ENCODE data around the gene PRR33. TPM values are rescaled to one million over a fixed set of nuclear protein-coding genes. Genes with fewer than 3 reads are reported as not detected.
A peak's percentile ranks its signal among the peaks of the same experiment; 100 is the strongest.

Gene PRR33
- total RNA-seq, 1 donor from 2014 or later: not detected

DNA sequence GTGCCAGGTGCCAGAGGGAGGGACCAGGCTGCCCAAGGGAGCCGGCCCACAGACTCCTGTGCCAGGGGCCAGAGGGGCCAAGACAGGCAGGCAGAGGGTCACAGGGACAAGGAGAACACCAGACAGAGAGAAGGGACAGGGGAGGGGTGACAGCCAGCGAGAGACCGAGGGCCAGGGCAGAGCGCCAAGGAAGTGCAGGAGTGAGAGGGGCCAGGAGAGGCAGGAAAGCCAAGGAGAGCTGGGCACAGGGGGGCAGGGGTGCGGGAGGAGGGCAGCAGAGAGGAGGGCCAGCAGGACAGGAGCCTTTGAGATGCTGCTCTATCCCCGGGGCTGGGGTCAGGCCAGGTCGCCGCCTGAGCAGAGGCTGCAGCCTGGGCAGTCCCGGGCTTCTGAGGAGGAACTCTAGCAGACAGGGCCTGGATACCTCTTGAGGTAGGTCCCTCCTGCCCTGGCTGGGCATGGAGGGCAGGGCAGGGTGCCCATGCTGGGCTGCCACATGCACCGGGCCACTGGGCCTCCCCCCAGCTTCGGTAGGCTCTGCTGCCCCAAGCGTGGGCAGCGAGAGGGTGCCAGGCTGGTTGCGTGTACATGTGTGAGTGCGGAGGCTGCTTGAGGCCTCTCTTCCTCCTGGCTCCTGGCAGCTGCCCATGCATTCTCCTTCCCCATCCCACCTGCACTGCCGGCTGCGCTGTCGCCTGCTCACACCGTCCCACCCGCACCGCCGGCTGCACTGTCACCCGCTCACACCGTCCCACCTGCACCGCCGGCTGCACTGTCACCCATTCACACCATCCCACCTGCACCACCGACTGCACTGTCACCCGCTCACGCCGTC is 26.6 kb downstream of the PRR33 start:
- no peak for DNase-seq (ENCODE audit: low spot score)

DNA sequence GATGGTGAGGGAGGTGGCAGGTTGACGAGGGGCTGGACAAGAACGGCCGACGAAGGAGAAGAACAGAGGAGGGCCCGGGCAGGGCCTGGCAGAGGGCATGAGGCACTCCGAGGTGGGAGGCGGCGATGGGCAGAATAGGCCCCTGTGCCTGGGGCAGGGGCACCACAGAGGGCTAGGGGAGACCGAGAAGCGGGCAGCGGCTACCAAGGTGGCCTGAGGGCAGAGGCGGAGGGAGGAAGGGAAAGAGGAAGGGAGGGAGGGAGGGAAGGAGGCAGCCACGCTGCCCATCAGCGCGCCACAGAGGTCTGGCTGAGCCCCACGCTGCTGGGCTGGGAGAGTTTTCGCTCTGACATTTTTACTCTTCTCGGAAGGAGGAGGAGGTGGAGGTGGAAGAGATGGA is 27.5 kb downstream of the PRR33 start:
- peak; percentile 42 for DNase-seq (ENCODE audit: low spot score)

DNA sequence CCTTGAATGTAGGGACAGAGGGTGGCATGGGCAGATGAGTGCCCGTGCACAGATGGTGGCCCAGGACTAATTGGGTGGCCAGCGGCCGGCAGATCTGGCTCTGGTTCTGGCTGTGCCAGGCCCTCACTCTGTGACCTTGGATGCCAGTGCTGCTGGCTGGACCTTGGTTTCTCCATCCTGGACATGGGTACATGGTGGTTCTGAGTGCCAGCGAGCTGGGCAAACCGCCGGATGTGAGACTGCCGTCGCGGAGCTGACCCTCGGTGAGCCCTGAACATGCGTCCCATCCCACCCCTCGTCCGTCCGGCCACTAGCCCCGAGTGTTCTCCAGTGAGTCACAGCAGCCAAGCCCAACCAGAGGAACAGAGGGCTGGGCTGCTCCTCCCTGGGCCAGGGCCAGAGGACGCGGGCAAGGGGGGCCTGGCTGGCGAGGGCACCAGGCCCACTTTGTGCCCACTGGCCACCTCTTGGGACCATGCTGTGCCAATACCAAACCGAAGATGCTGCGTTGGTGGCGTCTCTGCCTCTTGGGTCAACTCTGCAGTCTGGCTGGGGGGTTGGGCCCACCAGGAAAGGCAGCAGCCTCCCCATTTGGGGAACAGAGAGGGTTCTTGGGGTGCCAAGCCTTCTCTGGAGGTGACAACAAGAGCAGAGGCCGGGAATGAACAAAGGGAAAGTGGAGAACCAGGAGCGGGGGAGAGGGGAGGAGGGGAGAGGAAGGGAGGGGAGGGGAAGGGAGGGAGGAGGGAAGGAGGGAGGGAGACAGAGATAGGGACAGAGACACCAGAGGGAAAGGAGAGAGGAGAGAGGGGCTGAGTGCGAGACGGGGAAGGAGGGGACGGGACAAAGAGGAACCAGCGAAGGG is 28.1 kb downstream of the PRR33 start:
- peak; percentile 84 for DNase-seq (ENCODE audit: low spot score)

DNA sequence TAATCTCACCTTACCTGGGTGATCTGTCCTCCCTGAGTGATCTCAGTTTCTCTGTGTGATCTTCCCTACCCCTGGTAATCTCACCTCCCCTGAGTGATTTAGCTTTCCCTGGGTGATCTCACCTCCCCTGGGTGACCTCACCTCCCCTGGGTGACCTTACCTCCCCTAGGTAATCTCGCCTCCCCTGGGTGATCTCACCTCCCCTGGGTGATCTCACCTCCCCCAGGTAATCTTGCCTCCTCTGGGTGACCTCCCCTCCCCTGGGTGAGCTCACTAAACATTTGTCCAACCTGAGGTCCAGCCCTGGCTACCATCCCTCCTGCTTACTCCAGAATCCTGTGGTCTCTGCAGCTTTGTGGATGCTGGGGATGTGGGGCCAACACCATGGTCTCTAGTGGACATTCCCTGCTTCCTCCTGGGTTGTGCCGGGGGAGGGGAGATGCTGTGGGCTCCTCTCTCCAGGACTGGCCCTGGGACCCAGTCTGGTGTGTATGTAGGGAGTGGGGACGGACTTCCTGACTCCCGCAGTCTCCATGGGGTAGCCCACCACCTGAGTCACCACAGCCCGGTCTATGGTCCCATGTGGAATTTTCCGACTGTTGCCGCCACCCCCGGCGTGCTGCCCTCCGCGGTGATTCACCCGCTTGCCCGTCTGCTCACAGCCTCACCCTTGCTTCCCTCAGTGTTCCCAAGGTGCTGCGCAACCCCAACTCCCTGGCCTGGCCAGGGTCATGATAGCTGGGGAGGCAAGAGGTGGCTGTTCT is 28.9 kb downstream of the PRR33 start:
- DNase-seq (ENCODE audit: low spot score): no peak

DNA sequence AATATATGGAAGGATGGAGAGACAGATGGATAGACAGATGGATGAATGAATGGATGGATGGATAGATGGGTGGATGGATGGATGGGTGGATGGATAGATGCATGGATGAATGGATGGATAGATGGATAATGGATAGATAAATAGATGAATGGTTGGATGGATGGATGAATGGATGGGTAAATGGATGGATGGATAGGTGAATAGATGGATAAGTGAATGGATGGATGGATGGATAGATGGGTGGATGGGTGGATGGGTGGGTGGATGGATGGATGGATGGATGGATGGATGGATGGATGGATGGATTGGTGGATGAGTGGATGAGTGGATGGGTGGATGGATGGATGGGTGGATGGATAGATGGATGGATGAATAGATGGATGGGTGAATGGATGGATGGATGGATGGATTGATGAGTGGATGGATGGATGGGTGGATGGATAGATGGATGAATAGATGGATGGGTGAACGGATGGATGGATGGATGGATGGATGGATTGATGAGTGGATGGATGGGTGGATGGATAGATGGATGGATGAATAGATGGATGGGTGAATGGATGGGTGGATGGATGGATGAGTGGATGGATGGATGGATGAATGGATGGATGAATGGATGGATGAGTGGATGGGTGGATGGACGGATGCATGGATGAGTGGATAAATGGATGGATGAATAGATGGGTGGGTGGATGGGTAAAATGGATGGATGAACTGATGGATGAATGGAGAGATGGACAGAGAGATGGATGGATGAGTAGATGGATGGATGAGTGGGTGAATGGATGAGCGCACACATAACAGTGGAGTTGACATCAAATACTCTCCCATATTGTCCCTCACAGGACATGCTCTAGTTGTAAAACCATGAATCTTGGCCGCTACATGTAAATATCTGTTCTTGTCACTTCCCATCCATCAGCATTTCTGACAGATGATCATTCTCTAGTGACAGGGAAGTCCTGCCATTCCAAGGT is 30.0 kb downstream of the PRR33 start:
- no peak for DNase-seq (ENCODE audit: low spot score)

DNA sequence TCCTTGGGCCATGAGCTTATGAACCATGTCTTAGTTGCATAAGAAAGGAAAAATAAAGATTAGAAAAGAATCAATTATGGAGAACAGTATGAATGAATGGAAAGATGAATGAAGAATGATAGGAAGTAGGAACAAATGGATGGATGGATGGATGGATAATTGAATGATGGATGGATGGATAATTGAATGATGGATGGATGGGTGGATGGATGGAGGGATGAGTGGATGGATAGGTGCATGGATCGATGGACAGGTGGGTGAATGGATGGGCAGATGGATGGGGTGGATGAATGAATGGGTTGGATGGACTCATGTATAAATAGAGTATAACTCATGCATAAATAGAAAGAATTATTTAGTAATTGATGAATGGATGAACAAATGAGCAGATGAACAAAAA is 31.6 kb downstream of the PRR33 start:
- no peak for DNase-seq (ENCODE audit: low spot score)

DNA sequence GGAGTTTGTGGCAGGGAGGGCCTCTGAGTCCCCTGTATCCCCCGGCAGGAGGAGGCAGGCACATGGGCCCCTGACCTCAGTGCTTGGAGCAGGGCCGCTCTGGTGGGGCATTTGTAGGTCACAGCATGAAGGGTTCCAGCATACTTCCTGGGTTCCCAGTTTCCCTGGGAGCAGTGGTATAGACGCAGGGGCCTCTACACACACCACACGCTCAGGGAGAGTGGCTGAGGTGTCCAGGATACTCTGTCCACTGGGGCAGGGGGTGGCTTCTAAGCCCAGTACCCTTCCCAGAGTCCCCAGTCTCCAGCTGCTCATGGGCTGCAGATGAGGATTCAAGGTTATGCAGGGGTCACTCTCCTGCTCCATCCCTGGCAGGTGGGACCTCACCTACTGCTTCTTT is 32.7 kb downstream of the PRR33 start:
- DNase-seq (ENCODE audit: low spot score): no peak

DNA sequence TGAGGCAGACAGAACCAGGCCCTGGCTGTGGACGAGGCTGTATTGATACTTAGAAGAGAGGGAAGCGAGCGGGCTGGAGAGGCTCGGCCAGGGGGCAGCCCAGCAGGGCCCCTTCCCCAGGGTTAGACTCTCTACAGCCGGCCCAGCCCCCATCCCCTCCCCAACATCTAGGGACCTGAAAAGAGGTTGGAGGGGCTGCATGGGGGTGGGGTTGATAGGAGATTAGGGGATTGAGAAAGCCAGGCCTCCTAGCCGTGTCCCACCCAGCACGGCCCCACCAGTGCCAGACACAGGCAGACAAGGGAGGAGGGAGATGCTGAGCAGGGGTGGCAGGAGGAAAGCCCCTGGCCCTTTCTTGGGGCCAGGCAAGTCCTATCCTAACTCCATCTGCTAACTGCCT is 33.1 kb downstream of the PRR33 start:
- no peak for DNase-seq (ENCODE audit: low spot score)

DNA sequence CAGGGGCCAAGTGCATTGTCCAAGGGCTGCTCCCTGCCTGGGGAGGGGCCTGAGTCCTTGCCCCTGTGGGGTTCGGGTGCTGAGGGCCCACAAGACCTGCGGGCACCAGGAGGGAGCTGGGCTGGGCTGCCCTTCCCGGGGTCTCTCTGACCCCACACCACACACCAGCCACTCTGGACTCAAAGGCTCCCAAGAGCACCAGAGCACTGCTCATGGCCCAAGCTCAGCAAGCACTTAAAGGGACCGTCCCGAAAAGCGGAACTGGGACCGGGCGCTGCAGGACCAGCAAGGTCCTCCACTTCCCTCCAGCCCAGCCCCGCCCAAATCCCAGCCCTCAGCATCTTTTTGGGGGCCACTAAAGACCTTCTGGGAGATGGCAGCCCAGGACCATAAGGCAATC is 33.5 kb downstream of the PRR33 start:
- DNase-seq (ENCODE audit: low spot score): no peak

DNA sequence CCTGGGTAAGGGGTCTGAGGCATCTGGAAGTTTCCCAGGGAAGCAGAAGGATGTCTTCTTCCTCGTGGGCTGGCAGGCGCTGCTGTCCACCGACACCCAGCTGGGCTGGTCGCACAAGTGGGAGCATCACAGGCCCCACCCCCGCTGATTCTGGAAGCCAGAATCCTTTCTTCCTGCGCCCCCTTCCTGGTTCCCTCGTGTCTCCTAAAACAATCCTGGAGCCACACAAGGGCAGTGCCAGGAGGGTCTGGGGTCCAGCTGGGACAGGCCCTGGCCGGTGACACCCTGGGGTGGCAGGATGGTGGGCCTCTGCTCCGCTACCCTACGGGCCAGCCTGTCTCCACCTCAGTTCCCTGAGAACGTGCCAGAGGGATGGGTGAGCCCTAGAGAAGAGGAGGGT is 34.6 kb downstream of the PRR33 start:
- no peak for DNase-seq (ENCODE audit: low spot score)

DNA sequence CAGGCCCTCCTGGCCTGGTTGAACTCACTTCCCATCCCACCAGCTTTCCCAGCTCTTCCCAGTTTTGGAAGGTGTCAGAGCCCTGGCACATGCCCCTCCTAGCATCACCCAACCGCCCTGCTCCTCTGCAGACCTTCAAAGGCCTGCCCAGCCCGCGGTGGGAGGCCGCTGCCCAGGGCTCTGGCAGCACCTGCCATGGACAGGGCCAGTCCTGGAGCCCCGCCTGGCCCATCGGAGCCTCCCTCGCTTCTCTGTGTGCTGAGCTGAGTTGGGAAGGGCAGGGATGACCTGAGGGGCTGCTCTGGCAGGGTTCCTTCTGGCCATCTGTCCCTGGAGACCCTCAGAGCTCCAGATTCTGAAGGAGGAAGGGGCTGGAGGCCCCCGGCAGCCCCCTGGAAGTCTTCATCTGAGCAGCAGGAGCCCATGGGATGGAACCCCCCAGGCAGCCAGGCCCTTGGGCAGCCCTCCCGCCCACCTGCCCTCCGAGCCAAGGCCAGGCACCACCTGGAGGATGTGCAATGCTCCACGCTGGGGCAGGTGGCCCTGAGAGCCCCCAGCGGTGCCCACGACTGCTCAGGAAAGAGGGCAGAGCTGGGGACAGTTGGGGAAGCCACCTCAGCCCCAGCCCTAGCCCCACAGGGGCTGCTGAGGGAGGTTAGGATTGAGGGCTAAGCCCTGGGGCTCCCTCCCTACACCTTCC is 35.2 kb downstream of the PRR33 start:
- DNase-seq (ENCODE audit: low spot score): no peak

DNA sequence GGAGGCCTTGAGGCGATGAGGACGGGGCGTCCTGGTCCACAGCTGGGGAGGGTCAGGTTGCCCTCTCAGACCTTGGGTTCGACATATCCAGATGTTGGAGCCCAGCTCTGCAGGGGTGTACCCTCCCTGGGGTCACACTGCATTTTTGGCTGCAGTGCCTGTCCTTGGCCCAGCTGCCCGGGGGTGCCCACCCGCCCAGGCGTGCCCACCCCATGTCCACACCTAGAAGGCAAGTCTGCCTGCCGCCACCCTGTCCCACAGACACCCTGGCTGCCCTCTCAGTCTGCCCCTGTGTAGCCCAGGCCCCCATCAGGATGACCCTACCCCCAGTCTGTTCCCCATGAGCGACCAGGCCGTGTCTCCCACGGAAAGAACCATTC is 35.8 kb downstream of the PRR33 start:
- no peak for DNase-seq (ENCODE audit: low spot score)

DNA sequence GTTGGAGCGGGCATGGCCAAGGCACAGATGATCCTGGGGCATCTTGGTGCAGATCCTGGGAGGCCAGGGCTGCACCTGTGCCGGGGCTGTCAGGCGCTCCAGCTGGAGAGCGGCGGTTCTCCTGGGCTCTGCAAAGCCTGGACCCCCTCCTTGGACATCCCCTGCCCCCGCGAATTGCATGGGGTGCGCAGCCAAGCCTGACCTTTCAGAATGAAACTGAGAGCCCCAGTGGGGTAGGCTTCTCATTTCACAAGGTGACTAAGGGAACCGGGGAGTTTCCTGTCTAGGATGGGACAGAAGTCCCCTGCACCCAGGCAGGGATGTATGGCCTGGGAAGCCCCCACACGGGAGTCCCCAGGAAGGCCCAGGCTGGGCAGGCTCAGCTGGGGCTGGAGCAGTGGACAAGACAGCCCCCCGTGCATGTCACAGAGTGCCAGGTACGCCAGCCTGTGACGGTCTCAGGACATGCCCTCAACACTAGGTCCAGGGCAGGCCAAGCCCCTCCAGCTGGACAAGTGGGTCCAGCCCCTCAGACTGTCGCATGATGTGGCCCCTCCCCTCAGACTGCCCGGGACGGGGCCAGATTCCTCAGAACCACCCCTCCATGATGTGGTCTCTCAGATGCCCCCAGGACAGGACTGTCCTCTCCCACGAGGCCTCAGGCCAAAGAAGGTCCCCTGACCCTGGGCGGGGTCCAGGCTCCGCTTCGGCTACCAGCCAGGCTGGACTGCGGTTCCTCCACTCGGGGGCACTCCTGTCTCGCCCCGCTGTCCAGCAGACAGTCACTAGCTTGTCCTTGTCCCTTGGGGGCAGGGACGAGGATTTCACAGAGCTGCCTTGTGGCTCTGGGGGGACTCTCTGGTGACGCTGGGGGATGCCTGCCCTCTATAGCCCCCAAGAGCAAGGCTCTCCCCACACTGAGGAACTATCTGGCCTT is 36.5 kb downstream of the PRR33 start:
- no peak for DNase-seq (ENCODE audit: low spot score)

DNA sequence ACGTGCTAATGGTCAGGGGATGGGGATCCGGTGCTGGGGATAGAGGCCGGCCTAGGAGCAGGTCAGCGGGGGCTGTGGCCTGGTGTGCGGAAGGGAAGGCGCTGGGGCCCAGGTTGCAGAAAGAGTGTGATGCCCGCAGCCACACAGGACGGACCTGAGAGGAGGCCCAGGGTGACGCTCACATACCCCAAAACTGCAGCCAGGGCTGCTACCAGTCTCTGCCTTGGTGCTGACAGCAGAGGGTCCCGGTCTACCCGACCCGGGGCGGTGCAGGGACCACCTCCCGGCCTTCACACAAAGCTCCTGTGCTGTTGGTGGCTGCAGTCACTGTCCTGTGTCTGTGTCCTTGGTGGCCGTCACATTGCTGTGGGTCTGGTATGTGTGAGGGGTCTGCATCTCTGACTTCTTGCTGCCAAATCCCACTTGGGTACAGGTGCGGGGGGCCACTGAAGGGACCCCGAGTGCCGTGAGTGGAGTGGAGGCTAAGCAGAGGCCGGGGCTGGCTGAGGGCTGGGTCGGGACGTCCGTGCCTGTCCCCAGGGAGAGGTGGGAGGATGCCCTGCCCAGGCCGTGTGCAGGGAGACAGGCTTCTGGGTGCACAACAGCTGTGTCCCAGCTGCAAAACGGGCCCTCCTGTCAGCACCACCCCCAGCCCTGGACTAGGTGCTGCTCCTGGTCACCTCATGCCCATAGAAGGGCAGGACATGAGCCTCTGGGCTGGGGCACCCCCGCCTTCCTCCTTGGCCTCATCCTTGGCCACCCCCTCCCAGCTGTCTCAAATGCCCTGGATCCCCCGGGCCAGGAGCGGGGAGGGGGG is 37.4 kb downstream of the PRR33 start:
- no peak for DNase-seq (ENCODE audit: low spot score)

DNA sequence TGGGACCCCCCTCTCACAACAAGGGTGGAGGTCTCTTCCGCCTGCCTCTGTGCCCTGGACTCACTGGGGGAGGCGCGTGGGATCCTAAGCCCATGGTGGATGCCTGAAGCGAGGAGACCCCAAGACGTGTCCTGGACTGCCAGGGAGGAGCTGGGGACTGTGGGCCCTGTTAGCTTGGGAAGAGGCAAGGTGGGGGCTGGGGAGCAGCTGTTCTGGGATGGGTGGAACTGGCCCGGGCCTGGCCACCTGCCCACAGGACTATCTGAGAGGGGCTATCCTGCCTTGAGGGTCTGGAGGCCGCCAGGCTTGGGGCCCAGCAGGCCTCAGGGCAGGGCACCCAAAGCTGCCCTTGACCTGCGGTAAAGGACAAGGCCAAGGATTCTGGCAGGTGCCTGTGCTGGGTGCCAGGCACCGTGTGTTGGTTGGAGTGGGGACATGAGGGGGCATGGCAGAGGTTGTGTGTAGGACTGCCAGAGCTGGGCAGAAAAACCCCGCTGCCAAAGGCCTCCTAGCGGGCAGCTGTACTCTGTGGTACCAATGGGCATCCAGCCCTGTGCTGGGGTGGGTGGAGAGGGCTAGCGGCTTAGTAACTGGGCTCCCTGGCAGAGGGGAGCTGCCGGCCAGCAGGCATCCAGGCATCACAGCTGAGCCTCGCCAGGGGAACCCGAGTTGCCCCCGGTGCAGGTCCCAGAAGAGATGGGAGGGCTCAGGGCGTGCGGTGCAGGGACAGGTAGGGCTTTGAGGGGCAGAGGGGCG is 38.1 kb downstream of the PRR33 start:
- no peak for DNase-seq (ENCODE audit: low spot score)

DNA sequence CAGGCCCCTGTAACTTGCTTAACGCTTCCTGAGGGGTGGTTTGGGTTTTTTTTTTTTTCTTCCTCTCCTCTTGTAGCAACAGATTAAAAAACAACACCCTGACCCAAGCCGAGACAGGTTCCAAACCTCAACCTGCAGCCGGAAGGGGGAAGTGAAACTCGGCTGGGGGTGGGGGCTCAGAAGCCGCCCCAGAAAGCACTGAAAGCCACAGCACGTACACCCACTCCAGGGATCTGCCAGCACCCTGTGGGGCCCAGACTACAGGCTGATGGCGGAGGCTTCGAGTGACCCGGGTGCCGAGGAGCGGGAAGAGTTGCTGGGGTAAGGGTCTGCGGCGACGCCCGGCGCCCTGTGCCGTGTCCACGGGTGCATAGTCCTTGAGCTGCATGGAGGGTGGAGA is 38.8 kb downstream of the PRR33 start, which contains the start of gene LSP1:
Gene LSP1, plus strand, starts transcription at position 208 of the 400 bp plus-strand sequence. Its CDS starts 61 bp downstream, at position 269.
- DNase-seq (ENCODE audit: low spot score): no peak

DNA sequence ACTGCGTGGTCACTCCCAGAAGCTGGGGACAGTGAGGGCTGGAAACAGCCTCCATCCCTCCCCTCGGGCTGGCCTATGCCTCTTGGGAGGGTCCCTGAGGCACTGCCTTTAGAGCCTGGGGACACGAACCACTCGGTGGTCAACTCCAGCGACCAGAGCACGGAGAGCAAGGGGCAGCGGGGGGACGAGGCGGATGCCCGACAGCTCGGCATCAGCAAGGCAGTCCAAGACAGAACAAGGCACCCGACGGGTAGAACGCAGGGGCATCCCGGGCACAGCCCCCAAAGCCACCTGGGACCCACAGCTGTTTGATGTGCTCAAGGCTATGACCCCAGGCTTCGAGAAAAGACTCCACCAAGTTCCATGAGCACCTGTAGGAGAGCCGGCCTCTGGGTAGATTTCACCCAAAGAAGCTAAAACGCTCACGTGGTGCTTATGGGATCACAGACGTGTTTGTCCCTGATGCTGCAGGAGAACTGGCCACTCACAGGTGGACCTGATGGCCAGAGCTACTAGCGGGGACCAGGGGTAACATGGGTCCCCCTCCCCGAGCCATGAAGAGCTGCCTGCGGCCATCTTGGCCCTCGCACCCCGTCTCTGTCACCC is 39.3 kb downstream of the PRR33 start:
- no peak for DNase-seq (ENCODE audit: low spot score)

Data from umbilical cord (tissue), 2 donors.